GM19463 (cell line): ENCODE measurements around the gene KIF26B.

Source experiments
- ATAC-seq: cut with Tn5 transposase; IDR thresholded peaks from one replicate; pipeline ENCODE4 v1.9.1; 2021; ENCODE audit warnings: mild to moderate bottlenecking, moderate library complexity; ENCODE audit not compliant: unreplicated experiment

Gene KIF26B

GRCh38 chr1:245168906-245169305 lies 14.1 kb downstream of the KIF26B start:
- ATAC-seq = no peak

GRCh38 chr1:245169376-245169775 lies 14.6 kb downstream of the KIF26B start:
- no peak for ATAC-seq

- ATAC-seq = no peak
Observed at GRCh38 chr1:245172026-245172425, 17.2 kb downstream of the KIF26B start.

GRCh38 chr1:245172829-245173228 lies 18.0 kb downstream of the KIF26B start:
- no peak for ATAC-seq

- ATAC-seq = no peak
Observed at GRCh38 chr1:245173446-245174211, 18.8 kb downstream of the KIF26B start.

- no peak for ATAC-seq
Observed at GRCh38 chr1:245177071-245177900, 22.5 kb downstream of the KIF26B start.

- ATAC-seq = no peak
Observed at GRCh38 chr1:245179706-245180105, 24.9 kb downstream of the KIF26B start.

GRCh38 chr1:245180496-245181157 lies 25.8 kb downstream of the KIF26B start:
- ATAC-seq = no peak

GRCh38 chr1:245181158-245181517 lies 26.4 kb downstream of the KIF26B start:
- no peak for ATAC-seq

GRCh38 chr1:245182028-245182427 lies 27.2 kb downstream of the KIF26B start:
- ATAC-seq = no peak

GRCh38 chr1:245183429-245183828 lies 28.6 kb downstream of the KIF26B start:
- no peak for ATAC-seq

GRCh38 chr1:245184779-245185178 lies 30.0 kb downstream of the KIF26B start:
- ATAC-seq = no peak

- no peak for ATAC-seq
Observed at GRCh38 chr1:245188403-245188802, 33.6 kb downstream of the KIF26B start.

- no peak for ATAC-seq
Observed at GRCh38 chr1:245195398-245195797, 40.6 kb downstream of the KIF26B start.

- ATAC-seq = no peak
Observed at GRCh38 chr1:245197121-245197520, 42.3 kb downstream of the KIF26B start.

- no peak for ATAC-seq
Observed at GRCh38 chr1:245197911-245198379, 43.2 kb downstream of the KIF26B start.

GRCh38 chr1:245198748-245199516 lies 44.1 kb downstream of the KIF26B start:
- ATAC-seq = no peak

- no peak for ATAC-seq
Observed at GRCh38 chr1:245200146-245200545, 45.4 kb downstream of the KIF26B start.

- no peak for ATAC-seq
Observed at GRCh38 chr1:245201201-245201600, 46.4 kb downstream of the KIF26B start.

GRCh38 chr1:245201827-245202226 lies 47.0 kb downstream of the KIF26B start:
- ATAC-seq = no peak

GRCh38 chr1:245205396-245205795 lies 50.6 kb downstream of the KIF26B start:
- ATAC-seq = no peak
